Naive thymus-derived CD4-positive, alpha-beta T cell (primary cell): ENCODE results near the gene RANBP1. TPM values are rescaled to one million over a fixed set of nuclear protein-coding genes. Genes with fewer than 3 reads are reported as not detected.
A peak's percentile ranks its signal among the peaks of the same experiment; 100 is the strongest.
"Not testable (repeated sequence)": the region's sequence is repeated elsewhere in the genome, so short reads cannot be mapped to it uniquely, and the experiment has no call there.

Experiments
- ATAC-seq: fragments of 150-1000 bp; cut with Tn5 transposase; 2 replicates; pipeline ENCODE4 v1.10.0; 2021; ENCODE audit warnings: mild to moderate bottlenecking, moderate library complexity
- CTCF ChIA-PET: fragments of 350-600 bp; sonication (Branson Sonifier 250); formaldehyde crosslinking; loops from one replicate; lab custom pipeline; 2021; ENCODE audit warnings: antibody characterized with exemption; lab: Charles Lee
- POLR2A ChIA-PET: fragments of 350-600 bp; sonication (Branson Sonifier 250); formaldehyde crosslinking; loops from one replicate; lab custom pipeline; 2021; ENCODE audit warnings: antibody characterized with exemption, inconsistent platforms; lab: Charles Lee
- DNase-seq, 9 donors: peaks; one replicate each; pipeline versions ENCODE4 v3.0.0 to v3.0.0-alpha.2; 2020 to 2022; ENCODE audit warnings: mixed read lengths in 1 of 9
- H3K27ac ChIP-seq: one replicate; pipeline ENCODE4 v1.7.0; 2013; ENCODE audit warnings: mild to moderate bottlenecking, low read depth, low read length, moderate library complexity
- H3K27me3 ChIP-seq, 2 donors: one replicate each; pipeline ENCODE4 v1.7.0; 2013; ENCODE audit warnings: low read length in 2 of 2, mild to moderate bottlenecking in 2 of 2, moderate library complexity in 2 of 2; ENCODE audit not compliant: control insufficient read depth in 2 of 2, insufficient read depth in 2 of 2
- H3K36me3 ChIP-seq, 3 experiments: 1 replicate in 2 of 3; 2 replicates in 1 of 3; pipeline ENCODE4 v1.7.0; 2013; ENCODE audit warnings: low read length in 3 of 3, mild to moderate bottlenecking in 3 of 3, moderate library complexity in 1 of 3; ENCODE audit not compliant: insufficient read depth in 3 of 3, control insufficient read depth in 2 of 3
- H3K4me1 ChIP-seq, 2 donors: one replicate each; pipeline ENCODE4 v1.7.0; 2013; ENCODE audit warnings: low read length in 2 of 2, mild to moderate bottlenecking in 2 of 2, moderate library complexity in 1 of 2; ENCODE audit not compliant: control insufficient read depth in 2 of 2, insufficient read depth in 2 of 2
- H3K4me3 ChIP-seq: 2 replicates; pipeline ENCODE4 v1.7.0; 2013; ENCODE audit warnings: mild to moderate bottlenecking, low read length
- H3K9me3 ChIP-seq, 3 experiments: 1 replicate in 2 of 3; 2 replicates in 1 of 3; pipeline ENCODE4 v1.7.0; 2013; ENCODE audit warnings: low read length in 3 of 3; ENCODE audit not compliant: control insufficient read depth in 2 of 3
- H3K27ac Mint-ChIP-seq, 9 donors: one replicate each; pipeline ENCODE4 v1.8.0; 2020 to 2022; ENCODE audit warnings: mixed read lengths in 9 of 9, mild to moderate bottlenecking in 8 of 9, moderate library complexity in 5 of 9, inconsistent platforms in 2 of 9
- H3K27me3 Mint-ChIP-seq, 5 donors: one replicate each; pipeline ENCODE4 v1.8.0; 2021 to 2022; ENCODE audit warnings: mixed read lengths in 5 of 5, mild to moderate bottlenecking in 1 of 5
- H3K36me3 Mint-ChIP-seq, 5 donors: one replicate each; pipeline ENCODE4 v1.8.0; 2020 to 2022; ENCODE audit warnings: mixed read lengths in 5 of 5, mild to moderate bottlenecking in 3 of 5, inconsistent platforms in 1 of 5
- H3K4me1 Mint-ChIP-seq, 7 donors: one replicate each; pipeline ENCODE4 v1.8.0; 2020 to 2022; ENCODE audit warnings: mixed read lengths in 7 of 7, mild to moderate bottlenecking in 3 of 7, inconsistent platforms in 1 of 7
- H3K4me3 Mint-ChIP-seq, 10 donors: one replicate each; pipeline ENCODE4 v1.8.0; 2020 to 2022; ENCODE audit warnings: mild to moderate bottlenecking in 10 of 10, mixed read lengths in 10 of 10, moderate library complexity in 6 of 10, inconsistent platforms in 2 of 10
- H3K9me3 Mint-ChIP-seq, 11 donors: one replicate each; pipeline ENCODE4 v1.8.0; 2020 to 2022; ENCODE audit warnings: mixed read lengths in 11 of 11, mild to moderate bottlenecking in 4 of 11, inconsistent platforms in 1 of 11, moderate library complexity in 1 of 11
- intact Hi-C, 2 donors: fragments of 100-400 bp; cut with micrococcal nuclease; formaldehyde crosslinking; loops; one replicate each; pipeline ENCODE4 v1.15.1; 2023
- polyA plus RNA-seq, 2 donors: library from polyadenylated mRNA; unstranded; fragments of 300-500 nt; fragmentation: Illumina TruSeq; gene quantifications; one replicate each; pipeline ENCODE4 v1.2.3, GENCODE V29; 2021
- total RNA-seq, 6 experiments: library from RNA in 5 of 6; stranded (reverse) in 5 of 6; gene quantifications; 1 replicate in 5 of 6; 2 replicates in 1 of 6; pipeline ENCODE4 v1.2.3 and lab custom pipeline; 2021 to 2026

Gene RANBP1
- total RNA-seq (100 to 1,000 TPM in 1 of 5 experiments, 10 to 100 TPM in 4; 50.4 to 224 (median 74.8) TPM), polyA plus RNA-seq (10 to 100 TPM; 86.1 to 90.6 TPM), total RNA-seq (lab: John Stamatoyannopoulos, UW) (22.3 reads per million, percentile 53 among the genes with 10 or more reads in this experiment)

DNA sequence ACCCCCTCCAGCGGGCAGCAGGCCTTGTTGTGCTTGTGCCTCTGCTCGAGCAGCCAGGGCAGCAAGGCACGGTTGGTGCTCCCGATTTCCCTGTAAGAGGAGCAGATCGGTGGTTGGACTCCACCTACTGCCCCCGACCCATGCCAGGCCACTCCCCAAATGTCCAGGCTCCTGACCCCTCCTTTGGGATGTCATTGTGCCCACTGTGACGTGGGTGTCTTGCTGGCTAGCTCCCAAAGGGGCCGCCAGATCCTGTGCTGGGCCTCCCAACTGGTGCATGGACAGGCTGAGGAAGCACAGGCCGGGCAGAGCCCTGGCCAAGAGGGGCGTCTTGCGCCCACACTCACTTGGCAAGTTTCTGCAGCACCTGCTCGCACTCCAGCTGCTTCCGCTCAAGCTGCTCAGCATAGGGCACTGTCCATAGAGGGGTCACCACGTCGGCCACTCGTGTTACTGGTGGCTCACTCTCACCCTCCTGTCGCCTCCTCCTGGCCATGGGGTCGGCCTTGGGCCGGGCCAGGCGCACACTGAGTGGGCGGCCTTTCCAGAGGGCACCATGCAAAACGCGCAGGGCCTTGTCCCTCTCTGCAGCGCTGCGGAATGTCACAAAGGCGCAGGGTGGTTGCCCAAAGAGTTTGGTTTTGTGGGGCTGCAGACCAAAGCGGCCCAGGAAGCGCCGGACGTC is at the start of gene RANBP1:
Gene RANBP1, plus strand, starts transcription at position 414 of the 685 bp plus-strand sequence. Its CDS starts 81 bp downstream, at position 495.
- no peak for DNase-seq

DNA sequence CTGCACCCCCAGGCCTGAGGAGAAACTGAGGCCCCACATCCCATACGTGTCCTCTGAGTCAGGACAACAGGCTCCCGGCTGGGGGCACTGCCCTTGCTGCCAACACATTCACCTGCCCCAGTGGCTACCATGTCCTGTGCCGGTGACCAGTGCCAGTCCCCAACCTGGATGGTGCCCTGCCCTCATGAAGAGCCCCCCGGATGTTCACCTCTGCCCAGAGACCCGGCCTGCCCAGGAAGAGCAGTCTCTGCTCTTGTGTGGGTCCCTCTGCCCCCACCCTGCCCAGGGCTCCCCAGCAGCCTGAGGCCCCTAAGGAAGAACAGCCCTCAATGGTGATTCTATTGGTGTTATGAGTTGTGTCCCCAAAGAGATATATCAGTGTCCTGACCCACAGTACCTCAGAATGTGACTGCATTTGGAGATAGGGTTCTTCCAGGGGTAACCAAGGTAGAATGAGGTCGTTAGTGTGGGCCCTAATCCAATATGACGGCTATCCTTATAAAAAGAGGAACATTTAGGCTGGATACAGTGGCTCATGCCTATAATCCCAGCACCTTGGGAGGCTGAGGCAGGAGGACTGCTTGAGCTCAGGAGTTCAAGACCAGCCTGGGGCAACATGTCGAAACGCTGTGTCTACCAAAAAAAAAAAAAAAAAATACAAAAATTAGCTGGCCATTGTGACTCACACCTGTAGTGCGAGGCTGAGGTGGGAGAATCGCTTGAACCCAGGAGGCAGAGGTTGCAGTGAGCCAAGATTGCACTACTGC is 49.1 kb upstream of the RANBP1 start:
- ATAC-seq (no peak), DNase-seq (no peak)
- H3K36me3 Mint-ChIP-seq = peaks cover 0 to 7% (median 0%) of the 10 kb centered on the region in 5 donors
- no peaks in the 10 kb centered on the region for H3K9me3 Mint-ChIP-seq
- H3K4me3 Mint-ChIP-seq = no peak overlapping the region
- Histone ChIP-seq H3K27ac (no peak overlapping the region), H3K36me3 (peaks cover 0 to 32% (median 0%) of the 10 kb centered on the region in 3 experiments), H3K4me3 (no peak overlapping the region), H3K4me1 (no peaks in the 10 kb centered on the region), H3K9me3 (no peaks in the 10 kb centered on the region), H3K27me3 (no peaks in the 10 kb centered on the region)
- intact Hi-C loops = no loop called here
- H3K4me1 Mint-ChIP-seq = peaks cover 0 to 3% (median 0%) of the 10 kb centered on the region in 7 donors
- CTCF ChIA-PET = interaction anchor here (0.6 kb wide), 1 partner anchor 42 kb away, joined by 3 read pairs; no protein-coding TSS in a partner anchor
- no peaks in the 10 kb centered on the region for H3K27me3 Mint-ChIP-seq
- POLR2A ChIA-PET = no interaction called here
- no peak overlapping the region for H3K27ac Mint-ChIP-seq

More for the DNA sequence above, at the start of gene RANBP1:
- no peak for ATAC-seq
- peak within 1 kb of the TSS; percentile 96 for H3K4me3 ChIP-seq
- Mint-ChIP-seq H3K4me3 (peak within 1 kb of the TSS; percentile 72 to 98 (median 90)), H3K36me3 (peaks cover 0 to 21% (median 0%) of the 10 kb centered on the region in 5 donors), H3K27ac (peak within 1 kb of the TSS; percentile 80 to 97 (median 95)), H3K4me1 (peaks cover 25 to 46% (median 37%) of the 10 kb centered on the region in 7 donors), H3K9me3 (no peaks in the 10 kb centered on the region), H3K27me3 (peaks cover 0 to 2% (median 0%) of the 10 kb centered on the region in 5 donors)
- intact Hi-C loops = loop anchor here (2.0 to 10.0 kb wide), 8 partner anchors 15 to 971 kb away; partner anchors contain the start of genes CRKL (in 1 of the 2), ESS2 (in 1 of the 2), MED15 (in 1 of the 2) and PI4KA (in 1 of the 2)
- peaks cover 23 to 28% of the 10 kb centered on the region in 2 donors for H3K4me1 ChIP-seq
- peak within 1 kb of the TSS; percentile 96 for H3K27ac ChIP-seq
- no peaks in the 10 kb centered on the region for H3K27me3 ChIP-seq
- POLR2A ChIA-PET = interaction anchor here (0.8 to 2.7 kb wide), 7 partner anchors 9 to 127 kb away, joined by 3 to 10 read pairs (median 4); partner anchors contain the start of genes TANGO2 and ZDHHC8
- CTCF ChIA-PET = interaction anchor here (0.9 to 1.1 kb wide), 2 partner anchors 14 to 30 kb away, joined by 3 read pairs; no protein-coding TSS in a partner anchor
- no peaks in the 10 kb centered on the region for H3K9me3 ChIP-seq
- H3K36me3 ChIP-seq = peaks cover 12 to 67% (median 13%) of the 10 kb centered on the region in 3 experiments

DNA sequence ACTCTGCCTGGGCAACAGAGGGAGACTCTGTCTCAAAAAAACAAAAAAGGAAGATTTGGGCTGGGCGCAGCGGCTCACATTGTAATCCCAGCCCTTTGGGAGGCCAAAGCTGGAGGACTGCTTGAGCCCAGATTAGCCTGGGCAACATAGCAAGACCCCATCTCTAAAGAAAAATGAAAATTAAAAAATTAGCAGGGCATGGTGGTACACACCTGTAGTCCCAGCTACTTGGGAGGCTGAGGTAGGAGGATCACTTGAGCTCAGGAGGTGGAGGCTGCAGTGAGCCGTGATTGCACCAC is 48.6 kb upstream of the RANBP1 start:
- H3K27me3 ChIP-seq, H3K27me3 Mint-ChIP-seq, ATAC-seq, POLR2A ChIA-PET, H3K36me3 Mint-ChIP-seq, H3K4me3 ChIP-seq, H3K4me1 ChIP-seq, H3K9me3 ChIP-seq, H3K27ac Mint-ChIP-seq, H3K27ac ChIP-seq, H3K4me1 Mint-ChIP-seq, intact Hi-C loops, DNase-seq, H3K9me3 Mint-ChIP-seq, H3K4me3 Mint-ChIP-seq: not testable (repeated sequence)
- peaks cover 0 to 27% (median 0%) of the 10 kb centered on the region in 3 experiments for H3K36me3 ChIP-seq
- CTCF ChIA-PET = interaction anchor here (0.6 kb wide), 1 partner anchor 43 kb away, joined by 3 read pairs; no protein-coding TSS in a partner anchor

DNA sequence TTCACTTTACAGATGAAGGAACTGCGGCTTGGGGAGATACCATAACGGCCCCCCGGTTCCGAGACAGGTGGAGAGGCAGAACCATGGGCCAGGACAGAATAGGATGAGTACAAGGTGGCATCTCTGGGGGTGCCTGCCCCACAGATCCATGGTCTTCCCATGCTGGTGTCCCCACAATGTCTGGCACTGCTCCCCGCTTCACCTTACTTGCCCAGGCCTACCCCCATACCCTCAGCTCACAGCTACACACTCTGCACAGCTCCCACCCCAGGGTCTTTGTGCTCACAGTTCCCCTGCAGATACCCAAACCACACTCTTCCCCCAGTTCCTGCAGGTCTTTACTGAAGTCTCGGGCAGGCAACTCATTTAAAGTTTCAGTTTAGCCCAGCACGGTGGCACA is 47.3 kb upstream of the RANBP1 start:
- Mint-ChIP-seq H3K9me3 (no peaks in the 10 kb centered on the region), H3K4me3 (no peak overlapping the region), H3K36me3 (peaks cover 0 to 2% (median 0%) of the 10 kb centered on the region in 5 donors), H3K27ac (no peak overlapping the region), H3K4me1 (peaks cover 0 to 3% (median 0%) of the 10 kb centered on the region in 7 donors), H3K27me3 (no peaks in the 10 kb centered on the region)
- H3K27ac ChIP-seq = no peak overlapping the region
- CTCF ChIA-PET = interaction anchor here (0.6 kb wide), 1 partner anchor 351 kb away, joined by 3 read pairs; no protein-coding TSS in a partner anchor
- H3K9me3 ChIP-seq = no peaks in the 10 kb centered on the region
- no peak overlapping the region for H3K4me3 ChIP-seq
- POLR2A ChIA-PET = no interaction called here
- intact Hi-C loops = no loop called here
- DNase-seq (no peak), ATAC-seq (no peak)
- no peaks in the 10 kb centered on the region for H3K27me3 ChIP-seq
- no peaks in the 10 kb centered on the region for H3K4me1 ChIP-seq
- peaks cover 0 to 14% (median 0%) of the 10 kb centered on the region in 3 experiments for H3K36me3 ChIP-seq

DNA sequence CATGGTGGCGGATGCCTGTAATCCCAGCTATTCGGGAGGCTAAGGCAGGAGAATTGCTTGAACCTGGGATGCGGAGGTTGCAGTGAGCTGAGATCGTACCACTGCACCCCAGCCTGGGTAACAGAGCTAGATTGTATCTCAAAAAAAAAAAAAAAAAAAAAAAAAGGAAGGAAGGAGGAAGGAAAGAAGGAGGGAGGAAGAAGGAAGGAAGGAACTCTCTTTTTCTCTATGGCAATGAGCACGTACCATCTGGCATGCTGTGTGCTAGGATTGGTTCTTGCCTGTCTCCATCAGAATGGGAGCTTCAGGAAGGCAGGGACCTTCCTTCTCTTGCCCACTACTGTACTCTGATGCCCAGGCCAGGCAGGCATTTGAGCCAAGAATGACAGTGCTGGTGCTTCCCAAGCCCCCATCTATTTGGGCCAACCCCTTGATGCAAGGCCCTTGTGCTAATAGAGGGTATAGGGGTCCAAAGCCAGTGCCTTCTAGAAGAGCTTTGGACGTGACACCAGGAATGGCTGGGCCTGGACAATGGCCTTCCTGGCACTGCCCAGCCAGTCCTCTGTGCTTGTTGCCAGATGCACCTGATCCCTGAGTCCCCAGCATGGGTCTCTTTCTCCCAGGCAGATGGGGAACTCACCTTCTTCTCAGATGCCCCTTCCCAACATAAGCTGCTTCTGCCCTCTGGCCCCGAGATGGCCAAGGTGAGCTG is 46.4 kb upstream of the RANBP1 start:
- no peaks in the 10 kb centered on the region for H3K9me3 Mint-ChIP-seq
- CTCF ChIA-PET = no interaction called here
- no peaks in the 10 kb centered on the region for H3K9me3 ChIP-seq
- no peaks in the 10 kb centered on the region for H3K4me1 ChIP-seq
- POLR2A ChIA-PET = interaction anchor here (1.6 kb wide), 1 partner anchor 48 kb away, joined by 3 read pairs; the partner anchor contains the start of gene TANGO2
- no peak overlapping the region for H3K27ac Mint-ChIP-seq
- no peak overlapping the region for H3K4me3 ChIP-seq
- no peaks in the 10 kb centered on the region for H3K27me3 Mint-ChIP-seq
- H3K27me3 ChIP-seq = no peaks in the 10 kb centered on the region
- intact Hi-C loops = no loop called here
- no peak for ATAC-seq
- H3K27ac ChIP-seq = no peak overlapping the region
- H3K36me3 Mint-ChIP-seq = peaks cover 0 to 2% (median 0%) of the 10 kb centered on the region in 5 donors
- DNase-seq = no peak
- H3K36me3 ChIP-seq = peaks cover 0 to 5% (median 0%) of the 10 kb centered on the region in 3 experiments
- peaks cover 0 to 3% (median 0%) of the 10 kb centered on the region in 7 donors for H3K4me1 Mint-ChIP-seq
- H3K4me3 Mint-ChIP-seq = no peak overlapping the region

DNA sequence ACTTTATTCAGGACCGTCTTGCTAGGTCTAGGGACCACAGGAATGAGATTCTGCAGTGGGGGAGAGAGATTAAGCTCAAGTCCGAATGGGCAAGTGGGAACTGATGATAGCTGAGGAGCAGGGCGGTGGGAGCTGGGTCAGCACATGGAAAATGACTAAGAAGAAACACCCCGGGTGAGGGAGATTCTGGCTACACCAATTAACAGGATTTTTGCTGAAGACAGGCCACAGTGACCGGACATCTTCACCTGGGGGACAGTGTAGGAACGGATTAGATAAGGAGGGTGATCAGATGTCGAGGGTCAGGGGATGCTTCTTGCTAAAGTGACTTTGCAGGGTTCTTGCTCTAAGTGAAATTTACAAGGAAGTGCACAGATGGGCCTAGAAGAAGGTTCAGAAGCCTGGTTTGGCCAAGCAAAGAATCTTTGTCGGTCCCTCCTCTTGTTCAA is 44.4 kb upstream of the RANBP1 start:
- POLR2A ChIA-PET = interaction anchor here (0.6 to 1.6 kb wide), 3 partner anchors 25 to 102 kb away, joined by 3 to 5 read pairs (median 3); partner anchors contain the start of gene TANGO2
- H3K27ac Mint-ChIP-seq = peak overlapping the region in 2 of 9 donors; percentile 9 to 78
- peaks cover 0 to 3% (median 0%) of the 10 kb centered on the region in 7 donors for H3K4me1 Mint-ChIP-seq
- Histone ChIP-seq H3K27me3 (no peaks in the 10 kb centered on the region), H3K27ac (no peak overlapping the region), H3K4me3 (no peak overlapping the region), H3K4me1 (no peaks in the 10 kb centered on the region), H3K9me3 (no peaks in the 10 kb centered on the region), H3K36me3 (no peaks in the 10 kb centered on the region)
- no peaks in the 10 kb centered on the region for H3K9me3 Mint-ChIP-seq
- DNase-seq (no peak), ATAC-seq (no peak)
- intact Hi-C loops = no loop called here
- H3K27me3 Mint-ChIP-seq = no peaks in the 10 kb centered on the region
- no peak overlapping the region for H3K4me3 Mint-ChIP-seq
- CTCF ChIA-PET = no interaction called here
- no peaks in the 10 kb centered on the region for H3K36me3 Mint-ChIP-seq
